GM21447 (cell line): ENCODE results near the gene DIAPH2.
"Not testable (repeated sequence)": the region's sequence is repeated elsewhere in the genome, so short reads cannot be mapped to it uniquely, and the experiment has no call there.

Source experiments
- ATAC-seq: cut with Tn5 transposase; IDR thresholded peaks from one replicate; pipeline ENCODE4 v1.9.1; 2021; ENCODE audit not compliant: unreplicated experiment

Gene DIAPH2

DNA sequence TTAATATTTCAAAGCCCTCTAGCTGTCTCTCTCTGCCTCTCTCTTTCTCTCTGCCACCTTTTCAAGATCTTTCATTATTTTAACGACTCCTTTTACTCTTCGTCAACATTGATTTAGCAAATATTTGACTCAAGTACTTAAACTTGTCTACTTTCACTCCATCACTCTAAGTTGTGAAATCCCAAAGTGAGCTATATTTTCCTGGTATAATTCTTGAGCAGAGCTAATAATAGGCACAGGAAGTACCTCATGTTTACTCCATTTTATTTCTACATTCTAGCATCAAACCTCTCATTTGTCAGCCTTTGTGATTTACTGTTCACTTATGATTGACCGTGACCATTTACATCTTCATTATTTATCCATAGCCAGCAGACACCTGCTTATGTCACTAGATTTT is 681.6 kb downstream of the DIAPH2 start:
- no peak for ATAC-seq

DNA sequence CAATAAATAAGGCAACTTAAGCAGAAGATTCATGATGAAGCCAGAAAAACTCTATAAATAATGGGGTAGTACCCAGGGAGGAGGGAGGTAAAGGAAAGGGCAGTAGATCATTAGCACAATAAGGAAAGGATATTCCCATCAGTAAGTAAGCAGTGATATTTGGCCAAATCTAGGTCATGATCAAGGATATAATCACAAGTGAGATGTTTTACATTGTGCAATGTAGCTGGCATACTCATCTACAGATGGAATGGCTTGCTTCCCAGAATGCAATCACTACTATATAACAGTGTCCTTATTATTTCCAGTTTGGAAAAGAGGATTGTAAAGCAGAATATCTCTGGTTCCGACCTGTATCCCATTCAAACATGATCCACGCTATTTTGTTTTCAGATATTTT is 682.5 kb downstream of the DIAPH2 start:
- no peak for ATAC-seq

DNA sequence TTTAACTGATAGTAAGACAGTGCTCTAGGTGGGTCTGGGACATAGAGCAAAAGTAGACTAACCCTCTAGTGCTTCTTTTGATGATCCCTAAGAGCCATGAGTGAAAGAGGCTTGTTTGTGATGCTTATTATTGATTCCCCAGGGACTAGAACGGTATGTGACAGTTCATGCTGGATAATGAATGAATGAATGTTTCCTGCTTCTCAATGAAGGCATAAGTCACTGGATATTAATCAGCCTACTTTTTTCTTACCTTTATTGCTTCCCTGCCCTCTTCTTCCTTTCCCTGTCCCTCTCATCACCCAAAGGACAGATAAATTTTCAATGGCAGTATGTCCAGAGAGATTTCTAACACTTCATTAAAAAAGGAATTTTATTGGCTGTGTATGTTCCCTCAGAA is 685.3 kb downstream of the DIAPH2 start:
- no peak for ATAC-seq

DNA sequence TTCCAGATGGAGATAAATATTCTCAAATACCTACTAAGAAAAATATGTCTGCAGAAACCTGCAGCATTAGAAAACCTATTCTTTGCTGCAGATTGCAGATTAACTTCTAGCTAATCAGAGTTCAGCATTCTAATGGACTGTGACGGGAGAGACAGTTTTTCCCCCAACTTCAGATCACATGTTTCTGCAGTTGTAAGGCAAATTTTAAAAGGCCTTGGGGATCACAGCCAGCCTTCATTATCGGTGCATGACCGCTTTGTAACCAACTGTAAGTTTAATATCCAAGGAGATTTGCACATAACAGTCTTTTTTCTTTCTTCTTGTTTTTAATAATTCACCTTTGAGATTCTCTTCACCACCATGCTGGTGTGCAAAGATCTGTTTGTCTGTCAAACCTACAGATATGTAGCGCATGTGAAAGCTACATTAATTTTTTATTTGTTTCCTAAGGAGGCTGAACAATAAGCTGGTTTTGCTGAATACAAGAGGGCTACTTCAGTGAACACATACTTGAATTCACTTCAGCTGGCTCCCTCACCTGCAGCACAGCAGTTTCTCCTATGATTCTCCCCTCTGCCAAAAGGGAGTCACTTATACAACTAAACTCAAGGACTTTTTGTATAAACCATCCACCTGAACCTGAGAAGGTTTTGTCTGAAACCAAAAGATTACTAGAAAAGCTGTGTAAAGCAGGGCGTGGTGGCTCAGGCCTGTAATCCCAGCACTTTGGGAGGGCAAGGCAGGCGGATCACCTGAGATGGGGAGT is 687.5 kb downstream of the DIAPH2 start:
- no peak for ATAC-seq

DNA sequence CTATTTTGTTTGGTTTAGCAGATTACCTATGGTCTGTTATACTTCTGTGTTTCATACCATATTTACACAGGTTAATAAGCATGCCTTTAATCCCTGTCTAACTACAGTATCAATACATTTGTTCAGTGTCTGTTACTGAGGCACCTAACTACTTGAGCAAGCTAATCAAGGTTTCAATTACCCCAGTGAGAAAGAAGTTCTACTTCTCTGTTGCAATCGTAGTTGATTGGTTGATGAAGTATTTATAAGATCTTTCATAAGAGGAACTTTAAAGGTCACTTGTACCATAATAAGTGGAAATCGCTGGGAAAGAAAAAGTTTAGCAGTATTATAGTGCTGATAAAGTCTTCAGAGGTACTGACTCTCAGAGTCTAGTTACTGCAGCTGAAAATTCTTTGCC is 689.6 kb downstream of the DIAPH2 start:
- no peak for ATAC-seq

DNA sequence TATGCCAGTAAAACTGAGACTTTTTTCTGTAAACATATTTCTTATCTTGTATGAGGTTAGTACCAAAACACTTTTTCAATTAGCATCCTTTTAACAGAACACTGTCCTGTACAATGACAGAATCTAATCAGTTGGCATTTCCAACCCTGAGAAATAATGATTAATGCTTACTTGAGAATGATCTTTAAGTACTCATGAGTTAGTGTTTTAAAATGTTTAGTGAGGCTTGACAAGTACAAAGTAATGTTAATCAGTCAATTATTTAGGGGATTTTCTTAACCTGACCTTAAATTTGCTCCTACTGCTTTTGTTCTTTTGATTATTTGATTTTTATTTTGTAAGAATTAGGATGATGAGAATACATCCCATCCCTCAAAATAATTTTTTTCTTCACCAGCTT is 695.6 kb downstream of the DIAPH2 start:
- ATAC-seq: no peak

DNA sequence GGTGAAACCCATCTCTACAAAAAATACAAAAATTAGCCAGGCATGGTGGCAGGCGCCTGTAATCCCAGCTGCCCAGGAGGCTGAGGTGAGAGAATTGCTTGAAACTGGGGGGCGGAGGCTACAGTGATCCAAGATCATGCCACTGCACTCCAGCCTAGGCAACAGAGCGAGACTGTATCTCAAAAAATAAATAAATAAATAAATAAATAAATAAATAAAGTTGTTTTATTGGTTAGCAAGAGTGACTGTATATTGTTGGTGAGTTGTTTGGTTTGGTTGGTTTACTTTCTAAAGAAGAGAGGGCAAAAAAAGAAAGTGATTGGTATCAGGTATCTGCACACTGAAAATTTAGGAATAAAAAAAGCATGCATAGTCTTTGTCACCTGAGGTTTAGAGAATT is 700.0 kb downstream of the DIAPH2 start:
- ATAC-seq: no peak

DNA sequence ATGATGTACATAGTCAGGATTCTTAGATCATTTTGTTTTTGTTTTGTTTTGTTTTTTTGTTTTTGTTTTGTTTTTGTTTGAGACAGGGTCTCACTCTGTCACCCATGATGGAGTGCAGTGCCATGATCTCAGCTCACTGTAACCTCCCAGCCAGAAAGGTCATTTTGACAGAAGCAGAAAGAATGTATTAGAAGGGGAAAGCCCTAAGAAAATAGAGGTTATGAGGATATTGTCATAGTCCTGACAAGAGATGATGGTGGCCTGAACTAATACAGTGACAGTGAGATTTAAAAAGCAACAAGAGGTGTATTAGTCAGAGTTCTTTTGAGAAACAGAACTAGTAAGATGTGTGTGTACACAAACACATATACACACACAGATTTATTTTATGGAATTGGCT is 702.4 kb downstream of the DIAPH2 start:
- no peak for ATAC-seq

DNA sequence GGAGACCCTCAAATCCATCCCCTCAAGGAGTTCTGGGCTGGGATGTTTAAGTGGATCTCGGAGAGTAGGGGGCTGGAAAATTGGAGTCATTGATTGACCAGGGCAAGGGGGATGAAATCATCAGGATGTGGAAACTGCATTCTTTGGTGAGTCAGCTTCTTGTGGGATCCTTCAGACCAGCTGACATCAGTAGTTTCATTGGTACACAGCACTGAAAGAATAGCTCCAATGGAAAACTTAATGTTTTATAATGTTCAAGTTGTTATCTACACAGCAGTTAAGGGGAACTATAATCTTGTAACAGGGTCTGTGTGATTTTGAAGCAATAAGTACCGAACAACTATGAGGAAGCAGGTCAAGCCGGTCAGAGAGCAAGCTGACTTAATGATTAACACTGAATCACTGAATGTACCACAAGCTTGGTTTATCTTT is 705.1 kb downstream of the DIAPH2 start:
- no peak for ATAC-seq

DNA sequence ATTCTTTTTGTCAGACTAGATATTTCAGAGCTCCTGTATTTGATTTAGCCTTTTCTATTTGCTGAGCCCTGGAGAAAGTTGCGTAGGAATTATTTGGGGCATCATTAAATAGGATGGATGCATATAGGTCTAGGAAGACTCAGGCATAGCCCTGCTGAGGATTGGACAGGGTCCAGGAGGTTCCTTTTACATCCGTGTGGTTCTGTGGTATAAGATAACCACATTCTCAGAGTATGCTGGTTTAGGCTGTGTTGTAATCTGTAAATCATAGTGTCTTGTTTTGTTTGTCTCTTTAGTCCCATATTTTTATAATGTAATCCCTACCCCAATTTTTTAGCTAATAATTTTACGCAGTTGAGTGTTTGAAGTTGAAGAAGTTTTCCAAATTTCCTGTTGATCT is 712.7 kb downstream of the DIAPH2 start:
- no peak for ATAC-seq

DNA sequence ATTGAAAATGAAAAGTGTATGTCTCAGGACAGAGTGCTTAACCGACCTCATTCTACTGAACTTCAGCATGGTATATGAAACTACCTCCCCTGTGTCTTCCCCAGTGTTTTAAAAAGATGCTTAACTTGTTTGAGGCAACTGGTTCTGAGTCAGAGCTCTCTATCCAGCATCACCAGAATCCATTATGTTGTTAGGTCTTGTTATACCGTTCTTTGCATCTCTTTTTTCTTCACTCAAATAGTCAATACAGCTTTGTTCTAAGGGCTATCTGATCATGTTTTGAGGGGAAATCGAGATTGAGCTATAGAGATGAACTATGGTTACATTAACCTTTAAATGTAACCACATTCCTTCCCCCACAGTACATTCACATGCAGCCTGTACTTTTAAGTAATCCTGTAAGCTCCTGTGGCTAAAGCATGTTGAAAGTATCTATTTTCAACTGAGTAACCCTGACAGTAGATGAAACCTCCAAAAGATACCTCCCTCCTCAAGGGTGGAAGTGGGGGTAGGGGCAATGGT is 713.4 kb downstream of the DIAPH2 start:
- peak; percentile 56 for ATAC-seq

DNA sequence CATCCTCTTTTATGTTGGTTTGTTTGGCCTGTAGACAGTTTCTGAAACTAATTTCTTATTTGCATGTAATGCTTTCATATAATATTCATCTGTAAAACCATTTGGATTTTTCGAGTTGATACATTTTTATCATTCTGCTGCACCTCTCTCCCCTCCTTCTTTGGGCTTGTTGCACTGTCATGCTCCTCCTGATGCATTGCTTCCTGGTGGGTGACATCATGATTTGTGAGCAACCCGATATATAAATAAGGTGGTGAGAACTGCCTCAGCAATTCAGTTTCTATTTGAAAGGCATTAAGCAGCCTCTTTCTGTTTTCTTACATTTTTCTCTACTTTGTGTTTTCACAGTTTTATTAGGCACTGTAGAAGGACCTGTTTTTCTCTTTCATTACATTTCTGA is 714.8 kb downstream of the DIAPH2 start:
- ATAC-seq: no peak

DNA sequence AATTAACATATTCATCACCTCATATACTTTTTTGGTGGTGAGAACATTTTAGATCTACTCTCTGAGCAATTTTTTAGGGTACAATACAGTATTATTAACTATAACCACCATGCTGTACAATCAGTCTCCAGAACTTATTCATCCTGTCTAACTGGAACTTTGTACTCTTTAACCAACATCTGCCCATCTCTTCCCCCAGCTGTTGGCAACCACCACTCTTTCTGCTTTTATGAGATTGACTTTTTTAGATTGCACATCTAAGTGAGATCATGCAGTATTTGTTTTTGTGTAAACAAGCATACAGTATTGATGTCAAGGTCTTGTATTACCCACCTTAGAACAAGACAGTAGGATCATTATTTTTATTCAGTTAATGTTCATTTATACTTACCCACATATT is 715.9 kb downstream of the DIAPH2 start:
- ATAC-seq: no peak

DNA sequence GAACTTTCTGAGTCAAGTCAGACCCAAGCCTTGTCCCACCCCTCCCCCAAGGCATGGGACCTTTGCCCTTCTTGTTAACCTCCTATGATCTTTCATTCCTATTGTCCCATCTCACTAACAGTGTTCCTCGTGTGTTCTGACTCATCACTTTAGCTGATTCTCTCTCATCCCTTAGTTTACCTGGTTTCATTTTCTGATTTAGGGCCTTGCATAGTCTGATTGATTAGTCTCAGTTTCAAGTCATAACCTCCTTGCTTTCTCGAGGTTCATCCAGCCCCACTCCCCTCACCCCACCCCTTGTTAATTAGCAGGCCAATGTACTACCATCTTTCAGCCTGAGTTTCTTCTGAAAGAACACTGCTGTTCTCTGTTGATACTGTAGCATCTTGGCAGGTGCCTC is 716.5 kb downstream of the DIAPH2 start:
- peak; percentile 53 for ATAC-seq

DNA sequence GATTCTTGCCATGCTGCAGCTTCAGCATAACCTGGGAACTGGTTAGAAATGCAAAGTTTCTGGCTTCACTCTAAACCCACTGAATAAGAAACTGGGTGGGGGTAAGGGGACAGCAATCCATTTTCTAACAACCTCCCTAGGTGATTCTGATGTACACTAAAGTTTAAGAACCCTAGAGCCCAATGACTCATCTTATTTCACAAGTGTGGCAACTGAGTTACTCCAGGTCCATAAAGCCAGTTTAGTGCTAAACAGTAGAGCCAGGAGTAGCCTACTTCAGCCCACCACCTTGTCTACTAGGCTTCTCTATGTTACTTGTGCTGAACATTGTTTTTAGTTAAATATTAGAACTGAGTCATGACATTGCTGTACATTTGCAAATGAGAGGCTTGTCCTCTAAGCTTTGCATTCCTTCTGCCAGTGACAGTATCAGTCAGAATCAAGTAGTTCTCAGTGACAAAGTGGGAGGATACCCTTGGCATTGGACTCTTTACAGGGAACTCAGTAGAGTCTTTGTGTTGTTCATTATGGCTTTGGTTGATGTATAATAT is 717.0 kb downstream of the DIAPH2 start:
- no peak for ATAC-seq

DNA sequence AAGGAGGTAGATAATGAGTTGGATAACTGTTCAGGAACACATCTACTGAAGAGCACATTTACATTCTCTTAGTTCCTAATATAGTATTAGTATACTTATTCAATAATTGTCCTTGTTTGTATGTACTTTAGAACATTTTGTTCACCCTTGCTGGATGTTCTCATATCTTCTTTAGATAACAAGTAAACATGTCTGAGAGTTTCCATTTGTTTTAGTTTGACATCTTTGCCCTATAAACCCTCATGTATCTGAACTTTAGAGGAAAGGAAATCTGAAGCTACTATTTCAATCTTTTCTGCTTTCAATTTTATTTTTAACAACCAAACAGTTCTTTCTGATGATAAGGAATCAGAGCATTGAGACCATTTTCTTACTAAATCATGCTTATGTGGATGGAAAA is 717.7 kb downstream of the DIAPH2 start:
- ATAC-seq: no peak

DNA sequence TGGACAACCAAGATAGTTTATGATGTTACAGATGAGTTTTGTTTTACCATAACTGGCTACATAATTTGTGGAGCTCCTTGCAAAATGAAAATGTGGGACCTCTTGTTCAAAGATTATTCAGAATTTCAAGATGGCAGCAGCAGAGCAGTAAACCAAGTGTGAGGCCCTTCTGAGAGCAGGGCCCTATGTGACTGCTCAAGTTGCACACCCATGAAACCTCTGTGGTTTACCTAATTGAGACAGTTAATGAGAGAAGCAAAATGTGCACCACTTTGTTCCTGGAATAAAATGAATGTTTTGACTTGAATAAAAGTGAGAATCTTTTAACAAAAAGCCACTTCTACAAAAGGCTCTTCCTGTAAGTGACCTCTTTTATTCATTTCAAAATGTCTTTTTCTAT is 718.3 kb downstream of the DIAPH2 start:
- no peak for ATAC-seq

DNA sequence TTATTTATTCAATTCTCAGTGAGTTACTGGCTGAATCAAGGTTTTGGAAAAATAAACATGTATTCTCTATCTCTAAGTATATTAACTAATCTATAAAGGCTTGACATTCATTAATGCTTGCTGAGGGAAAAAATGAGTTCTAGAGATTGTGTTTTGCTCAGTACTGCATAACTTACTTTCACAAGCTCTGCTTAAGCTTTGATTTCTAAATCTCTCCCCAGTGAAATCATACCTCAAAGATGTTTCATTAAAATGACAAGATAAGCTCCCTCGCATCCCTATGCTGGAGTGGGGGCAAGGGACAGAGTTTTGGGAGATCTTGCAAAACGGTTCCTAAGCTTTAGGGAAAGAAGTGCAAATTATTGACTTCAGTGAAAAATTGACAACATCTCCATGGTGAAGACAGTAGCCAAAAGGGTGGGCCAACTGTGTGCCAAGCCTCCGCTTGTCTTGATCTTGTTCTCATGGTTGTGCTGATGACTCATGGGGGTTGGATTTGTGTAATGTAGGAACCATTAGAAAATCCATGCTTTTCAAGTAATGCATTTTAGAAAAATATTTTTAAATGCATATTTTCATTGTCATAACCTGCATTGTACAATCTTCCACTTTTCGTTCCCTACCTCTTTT is 720.5 kb downstream of the DIAPH2 start:
- no peak for ATAC-seq

DNA sequence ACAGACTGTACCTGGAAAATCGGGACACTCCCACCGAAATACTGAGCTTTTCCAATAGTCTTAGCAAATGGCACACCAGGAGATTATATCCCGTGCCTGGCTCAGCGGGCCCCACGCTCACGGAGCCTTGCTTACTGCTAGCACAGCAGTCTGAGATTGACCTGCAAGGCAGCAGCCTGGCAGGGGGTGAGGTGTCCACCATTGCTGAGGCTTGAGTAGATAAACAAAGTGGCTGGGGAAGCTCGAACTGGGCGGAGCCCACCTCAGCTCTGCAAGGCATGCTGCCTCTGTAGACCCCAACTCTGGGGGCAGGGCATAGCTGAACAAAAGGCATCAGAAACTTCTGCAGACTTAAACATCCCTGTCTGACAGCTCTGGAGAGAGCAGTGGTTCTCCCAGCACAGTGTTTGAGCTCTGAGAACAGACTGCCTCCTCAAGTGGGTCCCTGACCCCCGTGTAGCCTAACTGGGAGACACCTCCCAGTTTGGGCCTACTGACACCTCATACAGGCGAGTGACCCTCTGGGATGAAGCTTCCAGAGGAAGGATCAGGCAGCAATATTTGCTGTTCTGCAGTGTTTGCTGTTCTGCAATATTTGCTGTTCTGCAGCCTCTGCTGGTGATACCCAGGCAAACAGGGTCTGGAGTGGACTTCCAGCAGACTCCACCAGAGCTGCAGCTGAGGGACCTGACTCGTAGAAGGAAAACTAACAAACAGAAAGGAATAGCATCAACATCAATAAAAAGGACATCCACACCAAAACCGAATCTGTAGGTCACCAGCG is 725.2 kb downstream of the DIAPH2 start:
- not testable (repeated sequence) for ATAC-seq

DNA sequence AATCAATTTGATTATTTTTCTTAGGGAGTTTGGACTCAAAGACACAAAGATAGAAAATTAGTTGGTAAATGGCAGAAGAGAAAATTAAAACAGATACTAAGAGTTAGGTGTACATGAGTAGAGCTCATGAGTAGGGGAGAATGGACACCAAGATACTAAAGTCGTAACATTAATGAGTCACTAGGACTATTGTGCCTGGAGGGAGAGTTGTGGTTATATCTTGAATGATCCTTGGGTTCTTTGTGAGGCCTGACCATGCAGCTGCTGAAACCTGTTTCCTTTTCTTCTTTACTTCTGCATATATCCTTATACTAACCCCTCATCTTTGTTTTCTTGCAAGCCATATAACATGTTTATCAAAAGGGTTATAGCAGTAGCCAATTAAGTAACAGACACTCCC is 731.8 kb downstream of the DIAPH2 start:
- no peak for ATAC-seq

DNA sequence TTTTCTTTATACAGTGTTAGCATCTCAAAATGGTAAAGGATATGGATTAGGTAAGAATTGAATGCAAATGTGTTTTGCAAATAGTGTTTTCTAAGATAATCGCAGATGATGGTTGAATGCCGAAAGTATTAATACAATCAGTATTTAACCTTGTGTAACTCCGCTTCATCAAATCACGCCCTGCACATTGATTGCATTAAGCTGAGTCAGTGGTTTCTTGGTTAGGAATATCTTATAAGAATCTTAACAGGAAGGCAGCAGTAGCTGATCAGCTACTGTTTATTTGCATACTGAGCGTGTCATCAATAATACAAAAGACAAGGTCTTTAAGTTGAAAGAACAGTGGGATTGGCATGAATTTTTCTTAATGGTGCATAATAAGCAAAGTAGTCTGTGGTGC is 744.5 kb downstream of the DIAPH2 start:
- ATAC-seq: no peak

DNA sequence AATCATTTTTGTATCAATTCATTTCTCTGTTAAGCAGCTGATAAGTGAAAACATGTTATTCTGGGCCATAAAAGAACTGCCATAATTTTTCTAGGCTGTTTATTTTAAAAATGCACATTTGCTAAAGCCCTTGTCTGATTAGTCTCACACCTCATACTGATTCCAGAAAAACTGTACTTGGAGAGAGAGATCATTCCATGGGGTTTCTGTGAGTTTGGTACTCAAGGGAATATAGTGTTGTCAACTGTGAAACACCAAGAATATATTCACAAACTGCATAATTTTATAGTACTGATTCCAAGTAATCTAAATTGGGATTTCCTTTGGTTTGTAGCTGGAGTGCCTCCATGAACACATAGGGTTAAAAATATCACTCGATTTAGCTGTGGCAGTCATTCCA is 746.6 kb downstream of the DIAPH2 start:
- no peak for ATAC-seq
